ENCODE results near the gene GTF2F2. TPM values are rescaled to one million over a fixed set of nuclear protein-coding genes. Genes with fewer than 3 reads are reported as not detected.

GTF2F2 gene
- polyA plus RNA-seq, 1 donor (not counting 4 experiments of a cell fraction or from before 2014, with no cell fraction given) = 55.5 TPM

GRCh38 chr13:45222516-45222915 is 102.2 kb downstream of the GTF2F2 start:
- H3K36me3 ChIP-seq (ENCODE audit: control insufficient read depth in 2 of 2, extremely low read depth in 1 of 2, insufficient read depth in 2 of 2, low read length in 2 of 2) = peaks cover 0 to 8% of the 10 kb centered on the region in 2 experiments
- DNase-seq (ENCODE audit: low read depth, low spot score) (no peak), FAIRE-seq (no peak)
- dilution Hi-C loops (cut with MboI; ENCODE audit: extremely low pct_ligation_motif_present, low sequenced_read_pairs) = no loop called here
- H3K4me1 ChIP-seq (ENCODE audit: control insufficient read depth, extremely low read depth, insufficient read depth, low read length) = peaks cover 49% of the 10 kb centered on the region
- no peaks in the 10 kb centered on the region for H4K20me1 ChIP-seq (ENCODE audit: control insufficient read depth, extremely low read depth, insufficient read depth, low read length)
- no peak overlapping the region for H3K4me2 ChIP-seq (ENCODE audit: control insufficient read depth, extremely low read depth, insufficient read depth, low read depth, low read length)
- no peak overlapping the region for H3K4me3 ChIP-seq (ENCODE audit: control insufficient read depth in 2 of 3, extremely low read depth in 1 of 3, insufficient read depth in 2 of 3, low read depth in 1 of 3, low read length in 3 of 3)
- H3K9me1 ChIP-seq (ENCODE audit: control insufficient read depth, extremely low read depth, insufficient read depth, low read length) = no peaks in the 10 kb centered on the region
- H3K27ac ChIP-seq (ENCODE audit: control insufficient read depth, insufficient read depth, low read length) = no peak overlapping the region
- H3K79me2 ChIP-seq (ENCODE audit: control insufficient read depth, insufficient read depth, low read length) = peaks cover 47% of the 10 kb centered on the region
- TF ChIP-seq EZH2 (IDR thresholded peaks at IDR 0.05; ENCODE audit: low read length) = no peak
- TF ChIP-seq CTCF (optimal IDR thresholded peaks at IDR 0.05 in 1 of 3, IDR thresholded peaks at IDR 0.05 in 1 of 3, conservative IDR thresholded peaks at IDR 0.05 in 1 of 3; ENCODE audit: extremely low read depth in 1 of 3, insufficient read depth in 2 of 3, low read length in 3 of 3) = no peak
- no peak overlapping the region for H2AFZ ChIP-seq (ENCODE audit: control insufficient read depth, low read length)
- no peaks in the 10 kb centered on the region for H3K27me3 ChIP-seq (ENCODE audit: control insufficient read depth, extremely low read depth, insufficient read depth, low read length)
- no peak overlapping the region for H3K9ac ChIP-seq (ENCODE audit: control insufficient read depth, extremely low read depth, insufficient read depth, low read length)
- no peaks in the 10 kb centered on the region for H3K9me3 ChIP-seq (ENCODE audit: control insufficient read depth, low read depth, low read length)

GRCh38 chr13:45222919-45223318 is 102.6 kb downstream of the GTF2F2 start:
- H3K4me1 ChIP-seq (ENCODE audit: control insufficient read depth, extremely low read depth, insufficient read depth, low read length) = peaks cover 45% of the 10 kb centered on the region
- peaks cover 0 to 8% of the 10 kb centered on the region in 2 experiments for H3K36me3 ChIP-seq (ENCODE audit: control insufficient read depth in 2 of 2, extremely low read depth in 1 of 2, insufficient read depth in 2 of 2, low read length in 2 of 2)
- H3K9me1 ChIP-seq (ENCODE audit: control insufficient read depth, extremely low read depth, insufficient read depth, low read length) = no peaks in the 10 kb centered on the region
- no peak overlapping the region for H3K9ac ChIP-seq (ENCODE audit: control insufficient read depth, extremely low read depth, insufficient read depth, low read length)
- DNase-seq (ENCODE audit: low read depth, low spot score) (no peak), FAIRE-seq (peak; percentile 75)
- no peaks in the 10 kb centered on the region for H3K9me3 ChIP-seq (ENCODE audit: control insufficient read depth, low read depth, low read length)
- no peak overlapping the region for H3K4me2 ChIP-seq (ENCODE audit: control insufficient read depth, extremely low read depth, insufficient read depth, low read depth, low read length)
- no peak overlapping the region for H2AFZ ChIP-seq (ENCODE audit: control insufficient read depth, low read length)
- no peaks in the 10 kb centered on the region for H3K27me3 ChIP-seq (ENCODE audit: control insufficient read depth, extremely low read depth, insufficient read depth, low read length)
- H3K4me3 ChIP-seq (ENCODE audit: control insufficient read depth in 2 of 3, extremely low read depth in 1 of 3, insufficient read depth in 2 of 3, low read depth in 1 of 3, low read length in 3 of 3) = no peak overlapping the region
- peaks cover 45% of the 10 kb centered on the region for H3K79me2 ChIP-seq (ENCODE audit: control insufficient read depth, insufficient read depth, low read length)
- no peak overlapping the region for H3K27ac ChIP-seq (ENCODE audit: control insufficient read depth, insufficient read depth, low read length)
- TF ChIP-seq EZH2 (IDR thresholded peaks at IDR 0.05; ENCODE audit: low read length) (no peak), CTCF (optimal IDR thresholded peaks at IDR 0.05 in 1 of 3, IDR thresholded peaks at IDR 0.05 in 1 of 3, conservative IDR thresholded peaks at IDR 0.05 in 1 of 3; ENCODE audit: extremely low read depth in 1 of 3, insufficient read depth in 2 of 3, low read length in 3 of 3) (no peak)
- no peaks in the 10 kb centered on the region for H4K20me1 ChIP-seq (ENCODE audit: control insufficient read depth, extremely low read depth, insufficient read depth, low read length)
- dilution Hi-C loops (cut with MboI; ENCODE audit: extremely low pct_ligation_motif_present, low sequenced_read_pairs) = no loop called here
